HCT116 (cell line): ENCODE measurements around the gene FLNA. TPM values are rescaled to one million over a fixed set of nuclear protein-coding genes. Genes with fewer than 3 reads are reported as not detected.

Source experiments
- ATAC-seq: fragments of 200-7000 bp; cut with Tn5 transposase; 2 replicates; pipeline ENCODE4 v1.9.1; 2020; ENCODE audit warnings: mild to moderate bottlenecking, moderate library complexity
- BruUV-seq: library from RNA; stranded (reverse); fragments of 400-500 nt; replicated peaks from 2 replicates; lab custom pipeline; 2021; lab: Mats Ljungman, UMichigan
- CTCF ChIA-PET: fragments of 300-600 bp; sonication (Branson Sonifier 250); formaldehyde crosslinking; loops from one replicate; lab custom pipeline; 2021; ENCODE audit warnings: antibody characterized with exemption; lab: Charles Lee
- POLR2A ChIA-PET: fragments of 300-600, 350-600 bp; sonication (Branson Sonifier 250); formaldehyde crosslinking; loops from one replicate; lab custom pipeline; 2021; ENCODE audit warnings: antibody characterized with exemption; lab: Charles Lee
- RAD21 ChIA-PET, 2 experiments: fragments of 300-600 bp; sonication (Branson Sonifier 250); formaldehyde crosslinking; loops; one replicate each; lab custom pipeline; 2023; ENCODE audit warnings: low total read pairs in 2 of 2; ENCODE audit not compliant: uncharacterized antibody in 2 of 2, unreplicated experiment in 2 of 2, low non-redundant PET in 1 of 2; lab: Charles Lee
- DNase-seq: peaks from one replicate; pipeline ENCODE4 v3.0.0-alpha.2; 2010; ENCODE audit warnings: low read depth, low spot score
- H2AFZ ChIP-seq: fragments of 200-600 bp; shearing (Covaris generic), sonication (generic); 2 replicates; pipeline ENCODE4 v1.6.1; 2017; ENCODE audit warnings: low read depth, mixed run types, mixed read lengths, antibody characterized with exemption, low read length; ENCODE audit not compliant: poor library complexity, severe bottlenecking
- H3K27ac ChIP-seq: 2 replicates; pipeline ENCODE4 v1.5.1; 2012; ENCODE audit warnings: low read depth, low read length
- H3K27me3 ChIP-seq: fragments of 200-600 bp; sonication (generic); 2 replicates; pipeline ENCODE4 v1.6.1; 2016; ENCODE audit warnings: mixed run types, low read length, mixed read lengths; ENCODE audit not compliant: insufficient read depth
- H3K36me3 ChIP-seq, 2 experiments: fragments of 200-500 bp in 1 of 2; fragments of 200-600 bp in 1 of 2; sonication (Bioruptor generic) in 1 of 2; sonication (generic) in 1 of 2; 2 replicates each; pipeline versions ENCODE4 v1.5.1 to v1.6.1; 2014 to 2016; ENCODE audit warnings: low read length in 2 of 2, inconsistent platforms in 1 of 2, mixed read lengths in 1 of 2, mixed run types in 1 of 2; ENCODE audit not compliant: insufficient read depth in 2 of 2, control insufficient read depth in 1 of 2
- H3K4me1 ChIP-seq, 2 experiments: fragments of 200-600 bp in 1 of 2; sonication (generic) in 1 of 2; 2 replicates each; pipeline versions ENCODE4 v1.5.1 to v1.6.1; 2012 to 2017; ENCODE audit warnings: low read length in 2 of 2, inconsistent platforms in 1 of 2, mild to moderate bottlenecking in 1 of 2, mixed read lengths in 1 of 2, mixed run types in 1 of 2, moderate library complexity in 1 of 2; ENCODE audit not compliant: insufficient read depth in 2 of 2, control insufficient read depth in 1 of 2
- H3K4me2 ChIP-seq: fragments of 200-600 bp; sonication (generic); 2 replicates; pipeline ENCODE4 v1.6.1; 2017; ENCODE audit warnings: mixed run types, low read length, mixed read lengths
- H3K4me3 ChIP-seq, 2 experiments: fragments of 200-600 bp in 1 of 2; sonication (generic) in 1 of 2; replicated peaks in 1 of 2; 2 replicates each; pipeline ENCODE4 v1.5.1; 2011 to 2016; ENCODE audit warnings: low read length in 2 of 2, control low read depth in 1 of 2, low read depth in 1 of 2, mild to moderate bottlenecking in 1 of 2, mixed read lengths in 1 of 2, mixed run types in 1 of 2
- H3K79me2 ChIP-seq: fragments of 200-600 bp; sonication (generic); 2 replicates; pipeline ENCODE4 v1.6.1; 2017; ENCODE audit warnings: mild to moderate bottlenecking, mixed run types, low read length, moderate library complexity, mixed read lengths; ENCODE audit not compliant: insufficient read depth
- H3K9ac ChIP-seq: fragments of 200-600 bp; sonication (generic); 2 replicates; pipeline ENCODE4 v1.6.1; 2016; ENCODE audit warnings: low read length, mixed read lengths
- H3K9me2 ChIP-seq: fragments of 200-600 bp; sonication (generic), shearing (Covaris generic); 2 replicates; pipeline ENCODE4 v1.6.1; 2017; ENCODE audit warnings: mixed run types, mild to moderate bottlenecking, moderate library complexity; ENCODE audit not compliant: insufficient read depth
- H3K9me3 ChIP-seq, 2 experiments: fragments of 200-500 bp in 1 of 2; fragments of 200-600 bp in 1 of 2; sonication (Bioruptor generic) in 1 of 2; sonication (generic) in 1 of 2; 2 replicates each; pipeline ENCODE4 v1.6.1; 2014 to 2017; ENCODE audit warnings: low read length in 2 of 2, mixed read lengths in 2 of 2, inconsistent platforms in 1 of 2, low read depth in 1 of 2, mild to moderate bottlenecking in 1 of 2, mixed run types in 1 of 2, moderate library complexity in 1 of 2; ENCODE audit not compliant: control insufficient read depth in 1 of 2, insufficient read depth in 1 of 2
- H4K20me1 ChIP-seq: fragments of 200-600 bp; sonication (generic), shearing (Covaris generic); 2 replicates; pipeline ENCODE4 v1.6.1; 2017; ENCODE audit warnings: mixed run types, mild to moderate bottlenecking, moderate library complexity; ENCODE audit not compliant: insufficient read depth
- CBX3 ChIP-seq: IDR thresholded peaks from 2 replicates; pipeline ENCODE4 v1.6.1; 2012; ENCODE audit warnings: low read depth
- CEBPB ChIP-seq: IDR thresholded peaks from 2 replicates; pipeline ENCODE4 v1.6.1; 2012; ENCODE audit warnings: low read depth
- ELF1 ChIP-seq: IDR thresholded peaks from 2 replicates; pipeline ENCODE4 v1.6.1; 2012; ENCODE audit warnings: low read depth, borderline replicate concordance
- EZH2 ChIP-seq: fragments of 200-600 bp; sonication (generic); IDR thresholded peaks from 2 replicates; pipeline ENCODE4 v1.6.1; 2017; ENCODE audit warnings: antibody characterized with exemption, mixed run types
- FOSL1 ChIP-seq: IDR thresholded peaks from 2 replicates; pipeline ENCODE4 v1.6.1; 2012; ENCODE audit warnings: low read depth
- POLR2A ChIP-seq: IDR thresholded peaks from 2 replicates; pipeline ENCODE4 v1.7.0; 2011; ENCODE audit warnings: borderline replicate concordance; ENCODE audit not compliant: insufficient read depth, insufficient read length; ENCODE audit errors: extremely low read depth
- POLR2AphosphoS5 ChIP-seq: IDR thresholded peaks from 2 replicates; pipeline ENCODE4 v1.6.1; 2011; ENCODE audit warnings: mild to moderate bottlenecking, low read depth, low read length, moderate library complexity
- RAD21 ChIP-seq: IDR thresholded peaks from 2 replicates; pipeline ENCODE4 v1.6.1; 2012; ENCODE audit warnings: low read depth, mild to moderate bottlenecking
- ZNF274 ChIP-seq: fragments of 200-500 bp; sonication (Bioruptor generic); IDR thresholded peaks from 2 replicates; pipeline ENCODE4 v1.6.1; 2014; ENCODE audit warnings: mild to moderate bottlenecking, low read depth, low read length, inconsistent platforms
- intact Hi-C: fragments of 100-400 bp; cut with micrococcal nuclease; formaldehyde crosslinking; loops from 2 replicates; pipeline ENCODE4 v1.10.0; 2022
- total RNA-seq: library from RNA; stranded (reverse); gene quantifications from one replicate; pipeline ENCODE4 v1.2.1, GENCODE V29; 2021; ENCODE audit not compliant: unreplicated experiment
- TF ChIP-seq, protein P1 (sequence below): IDR thresholded peaks from 2 replicates; pipeline ENCODE4 v1.6.1; 2012
- TF ChIP-seq, protein P2 (sequence below): IDR thresholded peaks from 2 replicates; pipeline ENCODE4 v1.6.1; 2011; ENCODE audit warnings: mild to moderate bottlenecking, low read length, moderate library complexity; ENCODE audit not compliant: insufficient replicate concordance; ENCODE audit errors: extremely low read depth
- TF ChIP-seq, protein P3 (sequence below): IDR thresholded peaks from 2 replicates; pipeline ENCODE4 v1.6.1; 2012; ENCODE audit warnings: low read depth
- TF ChIP-seq, protein P4 (sequence below): IDR thresholded peaks from 2 replicates; pipeline ENCODE4 v1.6.1; 2012
- TF ChIP-seq, protein P5 (sequence below), 3 experiments: fragments of 200-600 bp in 1 of 3; sonication (generic) in 1 of 3; IDR thresholded peaks in 2 of 3; conservative IDR thresholded peaks in 1 of 3; 2 replicates each; pipeline ENCODE4 v1.5.1; 2012 to 2017; ENCODE audit warnings: low read depth in 2 of 3, low read length in 2 of 3, antibody characterized with exemption in 1 of 3, borderline replicate concordance in 1 of 3, control low read depth in 1 of 3, mild to moderate bottlenecking in 1 of 3, mixed read lengths in 1 of 3, mixed run types in 1 of 3, moderate library complexity in 1 of 3; ENCODE audit not compliant: insufficient read depth in 1 of 3

FLNA gene
- total RNA-seq, 1 experiment from 2014 or later: 546 TPM

DNA sequence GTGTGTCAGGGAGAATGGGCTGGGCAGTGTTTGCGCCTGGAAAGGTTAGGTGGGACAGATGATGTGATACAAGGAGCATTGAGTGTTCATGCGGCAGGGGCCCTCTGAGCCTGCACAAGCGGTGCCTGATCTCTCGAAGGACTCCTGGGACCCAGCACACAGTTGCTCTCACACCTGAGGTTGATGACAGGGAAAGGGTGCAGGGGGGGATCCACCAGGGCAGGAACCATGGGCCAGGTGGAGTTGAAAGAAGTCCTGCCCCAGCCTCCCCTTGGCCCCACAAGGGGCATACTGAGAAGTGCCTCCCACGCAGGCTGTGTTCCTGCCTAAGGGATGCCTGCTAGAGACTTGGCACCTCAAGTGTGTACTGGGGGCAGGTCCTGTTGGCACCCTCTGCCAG lies 45.8 kb downstream of the FLNA start:
- intact Hi-C loops: no loop called here
- no peaks in the 10 kb centered on the region for H3K36me3 ChIP-seq
- ATAC-seq: no peak
- no peaks in the 10 kb centered on the region for H3K9me3 ChIP-seq
- TF ChIP-seq, protein P1, sequence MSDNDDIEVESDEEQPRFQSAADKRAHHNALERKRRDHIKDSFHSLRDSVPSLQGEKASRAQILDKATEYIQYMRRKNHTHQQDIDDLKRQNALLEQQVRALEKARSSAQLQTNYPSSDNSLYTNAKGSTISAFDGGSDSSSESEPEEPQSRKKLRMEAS: no peak
- TF ChIP-seq, protein P2, sequence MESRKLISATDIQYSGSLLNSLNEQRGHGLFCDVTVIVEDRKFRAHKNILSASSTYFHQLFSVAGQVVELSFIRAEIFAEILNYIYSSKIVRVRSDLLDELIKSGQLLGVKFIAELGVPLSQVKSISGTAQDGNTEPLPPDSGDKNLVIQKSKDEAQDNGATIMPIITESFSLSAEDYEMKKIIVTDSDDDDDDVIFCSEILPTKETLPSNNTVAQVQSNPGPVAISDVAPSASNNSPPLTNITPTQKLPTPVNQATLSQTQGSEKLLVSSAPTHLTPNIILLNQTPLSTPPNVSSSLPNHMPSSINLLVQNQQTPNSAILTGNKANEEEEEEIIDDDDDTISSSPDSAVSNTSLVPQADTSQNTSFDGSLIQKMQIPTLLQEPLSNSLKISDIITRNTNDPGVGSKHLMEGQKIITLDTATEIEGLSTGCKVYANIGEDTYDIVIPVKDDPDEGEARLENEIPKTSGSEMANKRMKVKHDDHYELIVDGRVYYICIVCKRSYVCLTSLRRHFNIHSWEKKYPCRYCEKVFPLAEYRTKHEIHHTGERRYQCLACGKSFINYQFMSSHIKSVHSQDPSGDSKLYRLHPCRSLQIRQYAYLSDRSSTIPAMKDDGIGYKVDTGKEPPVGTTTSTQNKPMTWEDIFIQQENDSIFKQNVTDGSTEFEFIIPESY: no peak
- no peak for TF ChIP-seq EZH2
- no peak for TF ChIP-seq FOSL1
- TF ChIP-seq CEBPB: no peak
- TF ChIP-seq ZNF274: no peak
- no peak for TF ChIP-seq ELF1
- TF ChIP-seq, protein P3, sequence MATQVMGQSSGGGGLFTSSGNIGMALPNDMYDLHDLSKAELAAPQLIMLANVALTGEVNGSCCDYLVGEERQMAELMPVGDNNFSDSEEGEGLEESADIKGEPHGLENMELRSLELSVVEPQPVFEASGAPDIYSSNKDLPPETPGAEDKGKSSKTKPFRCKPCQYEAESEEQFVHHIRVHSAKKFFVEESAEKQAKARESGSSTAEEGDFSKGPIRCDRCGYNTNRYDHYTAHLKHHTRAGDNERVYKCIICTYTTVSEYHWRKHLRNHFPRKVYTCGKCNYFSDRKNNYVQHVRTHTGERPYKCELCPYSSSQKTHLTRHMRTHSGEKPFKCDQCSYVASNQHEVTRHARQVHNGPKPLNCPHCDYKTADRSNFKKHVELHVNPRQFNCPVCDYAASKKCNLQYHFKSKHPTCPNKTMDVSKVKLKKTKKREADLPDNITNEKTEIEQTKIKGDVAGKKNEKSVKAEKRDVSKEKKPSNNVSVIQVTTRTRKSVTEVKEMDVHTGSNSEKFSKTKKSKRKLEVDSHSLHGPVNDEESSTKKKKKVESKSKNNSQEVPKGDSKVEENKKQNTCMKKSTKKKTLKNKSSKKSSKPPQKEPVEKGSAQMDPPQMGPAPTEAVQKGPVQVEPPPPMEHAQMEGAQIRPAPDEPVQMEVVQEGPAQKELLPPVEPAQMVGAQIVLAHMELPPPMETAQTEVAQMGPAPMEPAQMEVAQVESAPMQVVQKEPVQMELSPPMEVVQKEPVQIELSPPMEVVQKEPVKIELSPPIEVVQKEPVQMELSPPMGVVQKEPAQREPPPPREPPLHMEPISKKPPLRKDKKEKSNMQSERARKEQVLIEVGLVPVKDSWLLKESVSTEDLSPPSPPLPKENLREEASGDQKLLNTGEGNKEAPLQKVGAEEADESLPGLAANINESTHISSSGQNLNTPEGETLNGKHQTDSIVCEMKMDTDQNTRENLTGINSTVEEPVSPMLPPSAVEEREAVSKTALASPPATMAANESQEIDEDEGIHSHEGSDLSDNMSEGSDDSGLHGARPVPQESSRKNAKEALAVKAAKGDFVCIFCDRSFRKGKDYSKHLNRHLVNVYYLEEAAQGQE: no peak
- TF ChIP-seq, protein P4, sequence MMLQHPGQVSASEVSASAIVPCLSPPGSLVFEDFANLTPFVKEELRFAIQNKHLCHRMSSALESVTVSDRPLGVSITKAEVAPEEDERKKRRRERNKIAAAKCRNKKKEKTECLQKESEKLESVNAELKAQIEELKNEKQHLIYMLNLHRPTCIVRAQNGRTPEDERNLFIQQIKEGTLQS: no peak
- TF ChIP-seq POLR2AphosphoS5: no peak
- TF ChIP-seq CBX3: no peak
- no peak for TF ChIP-seq POLR2A
- no peak for TF ChIP-seq RAD21
- TF ChIP-seq, protein P5, sequence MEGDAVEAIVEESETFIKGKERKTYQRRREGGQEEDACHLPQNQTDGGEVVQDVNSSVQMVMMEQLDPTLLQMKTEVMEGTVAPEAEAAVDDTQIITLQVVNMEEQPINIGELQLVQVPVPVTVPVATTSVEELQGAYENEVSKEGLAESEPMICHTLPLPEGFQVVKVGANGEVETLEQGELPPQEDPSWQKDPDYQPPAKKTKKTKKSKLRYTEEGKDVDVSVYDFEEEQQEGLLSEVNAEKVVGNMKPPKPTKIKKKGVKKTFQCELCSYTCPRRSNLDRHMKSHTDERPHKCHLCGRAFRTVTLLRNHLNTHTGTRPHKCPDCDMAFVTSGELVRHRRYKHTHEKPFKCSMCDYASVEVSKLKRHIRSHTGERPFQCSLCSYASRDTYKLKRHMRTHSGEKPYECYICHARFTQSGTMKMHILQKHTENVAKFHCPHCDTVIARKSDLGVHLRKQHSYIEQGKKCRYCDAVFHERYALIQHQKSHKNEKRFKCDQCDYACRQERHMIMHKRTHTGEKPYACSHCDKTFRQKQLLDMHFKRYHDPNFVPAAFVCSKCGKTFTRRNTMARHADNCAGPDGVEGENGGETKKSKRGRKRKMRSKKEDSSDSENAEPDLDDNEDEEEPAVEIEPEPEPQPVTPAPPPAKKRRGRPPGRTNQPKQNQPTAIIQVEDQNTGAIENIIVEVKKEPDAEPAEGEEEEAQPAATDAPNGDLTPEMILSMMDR (IDR thresholded peaks at IDR 0.05 in 2 of 3, conservative IDR thresholded peaks at IDR 0.05 in 1 of 3; ENCODE audit: borderline replicate concordance in 1 of 3, insufficient read depth in 1 of 3, low read depth in 2 of 3, low read length in 2 of 3): no peak
- 0 out of 2 replicates have a peak, but pooled peaks cover 8% of the 10 kb centered on the region for H3K27me3 ChIP-seq
- H3K4me1 ChIP-seq: no peaks in the 10 kb centered on the region
- H3K79me2 ChIP-seq: no peaks in the 10 kb centered on the region
- DNase-seq: no peak
- no peak overlapping the region for H3K4me3 ChIP-seq
- CTCF ChIA-PET: no interaction called here
- RAD21 ChIA-PET: no interaction called here
- BruUV-seq: no TSS peak
- no peak overlapping the region for H3K27ac ChIP-seq
- H2AFZ ChIP-seq: no peak overlapping the region
- H3K9me2 ChIP-seq: no peaks in the 10 kb centered on the region
- POLR2A ChIA-PET: interaction anchor here (0.6 kb wide), 1 partner anchor 43 kb away, joined by 3 read pairs; no protein-coding TSS in a partner anchor
- H4K20me1 ChIP-seq: no peaks in the 10 kb centered on the region
- H3K9ac ChIP-seq: no peak overlapping the region
- H3K4me2 ChIP-seq: no peak overlapping the region
